ENCODE results near the gene GRM4. TPM values are rescaled to one million over a fixed set of nuclear protein-coding genes. Genes with fewer than 3 reads are reported as not detected.

Gene GRM4
- total RNA-seq, 2 donors from 2014 or later: 4.4 TPM; not detected in 1

DNA sequence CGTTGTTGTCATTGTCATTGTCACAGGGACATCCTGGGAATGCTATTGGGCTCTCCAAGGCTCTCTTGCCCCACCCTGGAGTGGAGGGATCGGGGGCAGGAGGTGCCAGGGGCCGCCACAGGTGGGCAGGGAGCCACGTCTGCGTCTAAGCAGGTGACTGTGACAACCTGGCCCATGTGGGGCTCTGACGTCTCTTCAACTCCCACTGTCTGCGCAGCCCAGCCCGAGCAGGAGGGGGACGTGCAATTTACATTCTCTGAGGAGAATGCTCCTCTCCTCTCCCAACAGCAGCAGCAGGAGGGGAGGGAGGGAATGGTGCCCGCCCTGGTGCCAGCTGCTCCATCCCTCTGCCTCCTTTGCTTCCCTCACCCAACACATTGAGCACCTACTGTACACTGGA lies 50.1 kb downstream of the GRM4 start:
- Histone ChIP-seq H3K27me3 (replicated peaks; ENCODE audit: insufficient read depth) (peaks cover 7% of the 10 kb centered on the region), H3K9me3 (no peaks in the 10 kb centered on the region), H3K27ac (no peak overlapping the region), H3K4me3 (no peak overlapping the region), H3K4me1 (replicated peaks) (no peaks in the 10 kb centered on the region), H3K36me3 (no peaks in the 10 kb centered on the region)
- TF ChIP-seq, protein P1, sequence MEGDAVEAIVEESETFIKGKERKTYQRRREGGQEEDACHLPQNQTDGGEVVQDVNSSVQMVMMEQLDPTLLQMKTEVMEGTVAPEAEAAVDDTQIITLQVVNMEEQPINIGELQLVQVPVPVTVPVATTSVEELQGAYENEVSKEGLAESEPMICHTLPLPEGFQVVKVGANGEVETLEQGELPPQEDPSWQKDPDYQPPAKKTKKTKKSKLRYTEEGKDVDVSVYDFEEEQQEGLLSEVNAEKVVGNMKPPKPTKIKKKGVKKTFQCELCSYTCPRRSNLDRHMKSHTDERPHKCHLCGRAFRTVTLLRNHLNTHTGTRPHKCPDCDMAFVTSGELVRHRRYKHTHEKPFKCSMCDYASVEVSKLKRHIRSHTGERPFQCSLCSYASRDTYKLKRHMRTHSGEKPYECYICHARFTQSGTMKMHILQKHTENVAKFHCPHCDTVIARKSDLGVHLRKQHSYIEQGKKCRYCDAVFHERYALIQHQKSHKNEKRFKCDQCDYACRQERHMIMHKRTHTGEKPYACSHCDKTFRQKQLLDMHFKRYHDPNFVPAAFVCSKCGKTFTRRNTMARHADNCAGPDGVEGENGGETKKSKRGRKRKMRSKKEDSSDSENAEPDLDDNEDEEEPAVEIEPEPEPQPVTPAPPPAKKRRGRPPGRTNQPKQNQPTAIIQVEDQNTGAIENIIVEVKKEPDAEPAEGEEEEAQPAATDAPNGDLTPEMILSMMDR (IDR thresholded peaks at IDR 0.05): no peak
- TF ChIP-seq POLR2A (IDR thresholded peaks at IDR 0.05) (no peak), POLR2AphosphoS5 (IDR thresholded peaks at IDR 0.05) (no peak)
- WGBS: 41% methylated on average over 10 of the region's 10 CpGs
- DNase-seq (ENCODE audit: low spot score): no peak
- intact Hi-C loops (cut with DNase I): no loop called here

DNA sequence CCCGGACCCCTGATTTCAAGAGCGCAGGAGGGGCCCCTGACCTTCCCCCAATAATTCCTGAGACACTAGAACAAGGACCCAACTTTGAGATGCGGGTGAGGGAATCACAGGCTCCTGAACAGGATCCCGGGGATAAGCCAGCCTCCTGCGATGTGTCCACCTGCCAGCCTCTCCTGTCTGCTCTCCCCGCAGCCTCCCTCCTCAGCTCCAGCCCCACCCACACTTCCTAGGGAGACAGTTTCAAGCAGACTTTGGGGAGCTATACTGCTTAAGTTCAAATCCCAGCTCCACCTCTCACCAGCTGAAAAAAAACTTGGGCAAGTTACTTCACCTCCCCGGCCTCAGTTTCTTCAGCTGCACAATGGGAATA lies 50.8 kb downstream of the GRM4 start:
- no peak for TF ChIP-seq POLR2A (IDR thresholded peaks at IDR 0.05)
- TF ChIP-seq, protein P1 (IDR thresholded peaks at IDR 0.05): no peak
- TF ChIP-seq POLR2AphosphoS5 (IDR thresholded peaks at IDR 0.05): no peak
- 64% methylated on average over 7 of the region's 7 CpGs for WGBS
- H3K27me3 ChIP-seq (replicated peaks; ENCODE audit: insufficient read depth): peaks cover 7% of the 10 kb centered on the region
- intact Hi-C loops (cut with DNase I): no loop called here
- no peak overlapping the region for H3K27ac ChIP-seq
- no peak overlapping the region for H3K4me3 ChIP-seq
- no peaks in the 10 kb centered on the region for H3K9me3 ChIP-seq
- DNase-seq (ENCODE audit: low spot score): no peak
- no peaks in the 10 kb centered on the region for H3K36me3 ChIP-seq
- H3K4me1 ChIP-seq (replicated peaks): no peaks in the 10 kb centered on the region

DNA sequence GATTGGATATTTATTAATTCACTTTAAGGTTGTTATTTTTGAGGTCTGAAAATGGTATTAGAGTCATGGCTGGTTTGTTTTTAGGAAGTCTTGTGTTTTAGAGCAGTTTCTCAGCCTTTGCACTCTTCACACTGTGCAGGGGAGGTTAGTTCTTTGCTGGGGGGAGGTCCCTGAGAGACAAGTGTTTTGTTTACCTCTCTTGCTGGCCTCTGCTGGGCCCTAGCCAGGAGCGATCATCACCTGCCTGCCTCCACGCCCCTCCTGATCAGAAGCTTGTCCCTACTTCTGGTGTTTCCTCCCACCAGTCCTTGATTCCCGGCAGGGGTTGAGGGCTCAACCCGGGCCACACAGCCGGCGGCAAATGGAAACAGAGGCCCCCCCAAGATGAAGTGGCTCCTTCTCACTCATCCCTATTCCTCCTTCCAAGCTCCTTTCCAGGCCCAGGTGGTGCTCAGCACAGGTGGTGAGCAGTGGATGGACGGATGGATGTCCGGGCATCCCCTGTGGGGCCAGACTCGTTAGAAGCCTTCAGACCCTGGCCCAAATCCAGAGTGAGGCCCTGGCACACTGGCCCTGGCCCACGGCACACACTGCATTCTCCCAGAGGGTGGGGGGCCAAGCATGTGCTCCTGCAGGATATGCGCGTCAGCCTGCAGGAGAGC lies 51.3 kb downstream of the GRM4 start:
- no peaks in the 10 kb centered on the region for H3K9me3 ChIP-seq
- intact Hi-C loops (cut with DNase I): no loop called here
- H3K4me1 ChIP-seq (replicated peaks): no peaks in the 10 kb centered on the region
- no peak for DNase-seq (ENCODE audit: low spot score)
- H3K27ac ChIP-seq: no peak overlapping the region
- TF ChIP-seq POLR2A (IDR thresholded peaks at IDR 0.05) (no peak), POLR2AphosphoS5 (IDR thresholded peaks at IDR 0.05) (no peak)
- TF ChIP-seq, protein P1 (IDR thresholded peaks at IDR 0.05): no peak
- peaks cover 7% of the 10 kb centered on the region for H3K27me3 ChIP-seq (replicated peaks; ENCODE audit: insufficient read depth)
- no peak overlapping the region for H3K4me3 ChIP-seq
- 28% methylated on average over 12 of the region's 12 CpGs for WGBS
- H3K36me3 ChIP-seq: no peaks in the 10 kb centered on the region

DNA sequence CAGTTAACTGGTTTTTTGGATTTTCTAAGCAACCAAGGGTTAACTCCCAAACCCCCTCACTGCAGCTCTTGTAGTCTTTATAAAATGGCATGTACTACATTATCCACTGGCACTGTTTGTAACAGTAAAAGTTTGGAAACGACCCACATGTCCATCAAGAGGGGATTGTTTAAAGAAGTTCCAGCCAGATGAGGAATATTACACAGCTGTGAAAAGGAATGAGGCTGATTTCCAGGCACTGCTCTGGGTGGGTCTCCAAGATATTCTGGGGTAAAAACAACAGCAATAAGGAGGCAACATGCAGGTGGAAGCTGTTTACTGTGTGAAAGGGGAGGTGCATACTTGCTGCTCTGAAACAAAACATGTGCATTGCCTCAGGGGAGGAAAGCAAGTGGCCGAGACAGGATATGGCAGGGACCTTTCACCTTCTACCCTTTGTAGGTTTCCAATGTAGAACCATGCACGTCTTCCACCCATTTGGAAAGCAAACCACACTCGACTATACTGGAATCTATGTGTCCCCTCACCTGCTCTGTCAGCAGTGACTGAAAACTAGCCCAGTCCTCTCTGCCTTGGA lies 51.9 kb downstream of the GRM4 start:
- Histone ChIP-seq H3K4me3 (no peak overlapping the region), H3K27me3 (replicated peaks; ENCODE audit: insufficient read depth) (peaks cover 7% of the 10 kb centered on the region), H3K36me3 (no peaks in the 10 kb centered on the region), H3K27ac (no peak overlapping the region), H3K9me3 (no peaks in the 10 kb centered on the region), H3K4me1 (replicated peaks) (no peaks in the 10 kb centered on the region)
- TF ChIP-seq POLR2A (IDR thresholded peaks at IDR 0.05) (no peak), POLR2AphosphoS5 (IDR thresholded peaks at IDR 0.05) (no peak)
- TF ChIP-seq, protein P1 (IDR thresholded peaks at IDR 0.05): no peak
- intact Hi-C loops (cut with DNase I): no loop called here
- 41% methylated on average over 4 of the region's 4 CpGs for WGBS
- DNase-seq (ENCODE audit: low spot score): no peak

DNA sequence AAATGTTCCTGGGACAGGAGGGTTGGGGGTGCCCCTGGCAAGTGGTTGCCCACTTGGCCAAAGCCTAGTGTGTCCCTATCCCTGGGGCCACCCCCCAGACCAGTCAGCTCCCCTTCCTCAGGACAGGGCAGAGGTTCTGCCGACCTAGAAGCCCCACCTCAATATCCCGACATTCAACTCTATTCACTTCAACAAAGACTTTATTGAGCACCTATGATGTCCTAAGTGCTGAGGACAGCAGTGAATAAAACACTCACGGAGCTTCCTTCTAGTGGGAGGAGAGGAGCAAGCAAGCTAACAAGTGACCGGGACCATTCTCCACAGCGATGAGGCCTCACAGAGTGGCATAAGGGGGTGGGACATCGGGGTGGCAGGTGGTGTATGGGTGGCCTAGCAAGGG lies 52.7 kb downstream of the GRM4 start:
- no peak overlapping the region for H3K27ac ChIP-seq
- 85% methylated on average over 6 of the region's 6 CpGs for WGBS

More for the DNA sequence above, 52.7 kb downstream of the GRM4 start:
- no peak overlapping the region for H3K4me3 ChIP-seq
- no peaks in the 10 kb centered on the region for H3K4me1 ChIP-seq (replicated peaks)
- H3K9me3 ChIP-seq: no peaks in the 10 kb centered on the region
- TF ChIP-seq POLR2AphosphoS5 (IDR thresholded peaks at IDR 0.05) (no peak), POLR2A (IDR thresholded peaks at IDR 0.05) (no peak)
- TF ChIP-seq, protein P1 (IDR thresholded peaks at IDR 0.05): no peak
- no peak for DNase-seq (ENCODE audit: low spot score)
- no peaks in the 10 kb centered on the region for H3K36me3 ChIP-seq
- intact Hi-C loops (cut with DNase I): no loop called here
- H3K27me3 ChIP-seq (replicated peaks; ENCODE audit: insufficient read depth): peaks cover 7% of the 10 kb centered on the region
